GM21526 (cell line): ENCODE results near the gene TFCP2L1.

ENCODE experiments used
- ATAC-seq: cut with Tn5 transposase; IDR thresholded peaks from one replicate; pipeline ENCODE4 v1.9.1; 2021; ENCODE audit warnings: moderate library complexity; ENCODE audit not compliant: unreplicated experiment, low FRiP score

Gene TFCP2L1

GRCh38 chr2:121245120-121245820, 39.7 kb downstream of the TFCP2L1 start:
- no peak for ATAC-seq

GRCh38 chr2:121244616-121245015, 40.4 kb downstream of the TFCP2L1 start:
- no peak for ATAC-seq

GRCh38 chr2:121243821-121244460, 41.1 kb downstream of the TFCP2L1 start:
- no peak for ATAC-seq

GRCh38 chr2:121242976-121243375, 42.0 kb downstream of the TFCP2L1 start:
- ATAC-seq, result no peak

DNA sequence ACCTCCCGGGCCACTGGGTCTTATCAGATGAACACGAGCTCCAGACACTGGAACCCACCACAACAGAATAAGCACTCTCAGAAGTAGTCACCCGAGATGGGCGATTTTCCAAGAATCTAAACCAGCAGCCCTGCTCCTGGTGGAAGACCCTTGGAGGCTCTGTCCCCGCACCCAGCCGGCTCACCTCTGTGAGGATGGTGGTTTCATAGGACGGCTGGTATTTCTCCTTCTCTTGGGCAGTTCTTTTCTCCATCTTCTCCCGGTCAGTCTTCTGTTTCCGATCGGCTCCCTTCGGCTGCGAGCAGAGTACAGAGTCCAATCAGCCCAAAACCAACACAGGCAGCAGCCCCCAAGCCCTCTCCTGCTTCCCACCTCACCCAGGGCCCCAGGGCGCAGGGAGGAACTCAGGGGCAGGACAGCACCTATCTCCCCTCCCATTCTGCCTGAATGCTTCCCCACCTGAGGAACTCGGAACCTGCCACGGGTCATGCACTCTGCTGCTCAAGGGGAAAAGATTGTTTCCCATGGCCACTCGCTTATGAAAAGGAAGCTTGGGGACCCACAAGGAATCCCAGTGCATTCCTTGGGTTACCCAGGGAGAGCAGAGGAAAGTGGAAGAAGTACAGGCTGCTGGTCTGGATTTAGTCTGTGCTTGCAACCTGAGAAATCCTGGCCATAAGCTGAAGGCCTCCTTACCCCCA, 42.7 kb downstream of the TFCP2L1 start:
- ATAC-seq, result no peak

- no peak for ATAC-seq
These were observed 43.5 kb downstream of the TFCP2L1 start for GRCh38 chr2:121241466-121241865.

- ATAC-seq, result no peak
These were observed 44.6 kb downstream of the TFCP2L1 start for GRCh38 chr2:121240436-121240835.

DNA sequence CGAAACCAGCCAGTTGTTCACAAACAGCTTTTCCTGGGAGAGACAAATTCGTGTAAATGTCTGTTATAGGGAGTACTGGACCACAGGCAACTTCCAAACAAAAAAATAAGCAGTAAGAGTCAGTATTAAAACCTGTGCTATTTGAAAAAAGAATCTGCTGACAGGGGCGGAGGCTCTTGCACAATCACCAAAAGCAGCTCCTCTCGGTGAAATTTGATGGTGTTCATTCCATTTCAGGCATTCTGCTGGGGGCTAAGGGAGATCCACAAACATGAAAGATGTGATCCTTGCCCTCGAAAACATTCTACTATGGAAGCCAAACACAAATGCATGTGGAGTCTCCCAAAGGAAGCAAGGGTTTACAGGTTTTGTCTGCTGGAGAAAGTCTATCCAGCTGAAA, 45.0 kb downstream of the TFCP2L1 start:
- ATAC-seq, result no peak

DNA sequence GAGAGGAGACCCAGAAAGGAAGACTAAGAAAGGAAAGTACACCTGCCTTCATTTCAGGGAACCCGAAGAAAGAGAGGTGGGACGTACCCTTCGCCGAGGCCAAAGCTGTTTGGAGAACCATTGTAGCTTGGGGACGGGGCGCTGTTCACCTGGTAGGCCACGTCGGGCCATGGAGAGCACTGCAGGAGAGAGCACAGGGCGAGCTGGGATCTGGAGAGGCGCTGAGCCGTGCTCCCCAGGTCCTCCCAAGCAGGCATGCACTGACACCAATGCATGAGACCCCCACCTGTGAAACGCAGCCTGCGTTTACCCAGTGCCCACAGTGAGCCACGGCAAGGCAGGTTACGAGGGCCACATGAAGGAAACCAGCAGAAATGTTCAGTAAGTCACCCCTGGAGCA, 45.5 kb downstream of the TFCP2L1 start:
- no peak for ATAC-seq

GRCh38 chr2:121238828-121239227, 46.2 kb downstream of the TFCP2L1 start:
- no peak for ATAC-seq

DNA sequence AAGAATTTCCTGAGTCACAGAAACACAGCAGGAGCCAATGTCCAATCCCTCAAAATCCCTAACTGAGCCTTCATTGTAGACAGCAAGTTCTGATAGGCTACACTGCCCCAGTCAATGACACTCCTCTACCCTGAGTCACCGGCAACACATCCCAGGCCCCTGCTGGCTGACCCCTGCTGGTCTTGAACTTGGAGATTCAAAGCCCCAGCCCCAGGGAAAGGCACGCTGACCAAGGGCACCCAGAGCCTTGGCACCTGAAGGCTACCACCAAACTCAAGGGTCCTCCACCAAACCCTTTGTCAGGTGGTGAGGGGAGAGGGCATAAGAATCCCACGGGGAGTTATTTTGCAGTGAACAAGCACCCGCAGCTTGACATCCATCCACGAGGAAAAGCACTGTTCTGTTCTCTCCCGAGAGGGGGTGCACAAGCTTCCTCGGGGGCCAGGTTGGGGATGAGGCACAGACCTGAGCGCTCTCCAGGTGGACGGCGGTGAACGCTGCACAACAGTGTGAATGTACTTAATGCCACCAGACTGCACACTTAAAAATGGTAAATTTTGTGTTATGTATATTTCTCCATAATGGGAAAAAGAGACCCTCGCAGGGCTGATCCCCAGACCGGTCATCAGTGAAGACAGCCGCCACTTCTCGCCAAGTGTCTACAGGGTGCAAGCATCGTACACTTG, 46.9 kb downstream of the TFCP2L1 start:
- no peak for ATAC-seq

DNA sequence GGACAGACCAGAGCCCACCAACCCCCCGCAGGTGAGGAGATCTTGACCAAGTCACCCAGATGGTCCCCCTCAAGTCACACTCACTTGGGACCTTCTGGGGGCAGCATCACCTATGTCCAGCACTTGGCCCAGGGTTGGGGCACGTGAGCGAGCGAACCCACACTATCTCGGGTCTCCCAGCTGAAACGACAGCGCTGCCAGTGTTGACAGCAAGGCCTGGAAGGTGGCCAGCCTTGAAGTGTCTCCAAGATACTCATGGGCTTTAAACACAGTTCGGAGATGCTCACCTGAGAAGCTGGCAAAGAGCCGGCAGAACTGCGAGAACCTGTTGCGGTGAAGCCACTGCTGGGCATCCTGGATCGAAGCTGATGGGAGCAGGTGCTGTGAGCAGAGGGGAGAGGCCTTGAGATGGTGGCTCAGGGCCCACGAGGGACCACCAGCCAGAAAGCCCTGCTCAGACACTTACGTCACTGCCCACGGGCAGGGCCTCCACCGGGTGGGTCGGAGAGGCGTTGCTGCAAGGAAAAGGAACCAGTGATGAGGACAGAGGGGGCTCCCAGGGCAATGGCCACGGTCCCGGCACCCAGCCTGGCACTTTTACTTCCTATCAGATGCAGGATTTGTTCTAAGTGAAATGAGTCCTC, 47.5 kb downstream of the TFCP2L1 start:
- ATAC-seq, result no peak

- no peak for ATAC-seq
These were observed 48.3 kb downstream of the TFCP2L1 start for GRCh38 chr2:121236650-121237180.

- ATAC-seq, result no peak
These were observed 48.8 kb downstream of the TFCP2L1 start for GRCh38 chr2:121236101-121236640.

DNA sequence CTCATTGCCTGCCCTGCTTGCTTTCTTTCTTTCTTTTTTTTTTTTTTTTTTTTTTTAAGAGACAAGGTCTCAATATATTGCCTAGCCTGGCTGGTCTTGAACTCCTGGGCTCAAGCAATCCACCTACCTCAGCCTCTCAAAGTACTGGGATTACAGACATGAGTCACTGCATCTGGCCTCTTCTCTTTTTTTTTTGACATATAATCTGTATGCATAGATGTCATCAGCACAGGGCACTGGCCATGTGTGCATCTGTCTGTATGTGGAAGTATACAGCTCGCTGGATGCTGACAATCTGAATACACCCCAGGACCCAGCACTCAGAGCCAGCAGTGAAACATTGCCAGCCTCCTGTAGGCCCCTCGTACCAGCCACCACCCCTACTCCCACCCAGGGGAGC, 49.5 kb downstream of the TFCP2L1 start:
- ATAC-seq, result no peak

GRCh38 chr2:121234791-121235190, 50.2 kb downstream of the TFCP2L1 start:
- ATAC-seq, result no peak

DNA sequence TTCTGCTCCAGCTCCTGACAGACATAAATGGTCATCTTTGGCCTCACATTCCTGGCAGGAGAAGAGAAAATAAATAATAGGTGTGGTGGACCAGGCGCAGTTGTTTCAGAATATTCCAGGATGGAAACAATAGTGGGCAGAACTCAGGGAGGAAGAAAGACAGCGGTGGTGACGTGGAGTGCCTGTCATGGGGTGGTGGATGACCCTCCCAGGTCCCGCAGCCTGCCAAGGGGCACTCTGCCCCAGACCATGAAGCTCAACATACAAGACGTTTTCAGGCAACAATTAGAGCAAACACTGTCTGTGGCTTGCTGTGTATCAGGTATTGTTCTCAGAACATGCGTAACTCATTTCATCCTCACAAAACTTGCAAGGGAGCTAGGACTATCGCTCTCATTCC, 50.9 kb downstream of the TFCP2L1 start:
- no peak for ATAC-seq

GRCh38 chr2:121233486-121234110, 51.4 kb downstream of the TFCP2L1 start:
- no peak for ATAC-seq

GRCh38 chr2:121232626-121233265, 52.3 kb downstream of the TFCP2L1 start:
- no peak for ATAC-seq
